Stomach smooth muscle (tissue), 2 donors: ENCODE measurements around the gene USP3.

Source experiments
- H3K27ac ChIP-seq: one replicate; pipeline ENCODE4 v1.7.0; 2013; ENCODE audit warnings: mild to moderate bottlenecking, low read length, inconsistent platforms
- H3K27me3 ChIP-seq, 2 donors: one replicate each; pipeline ENCODE4 v1.7.0; 2013; ENCODE audit warnings: low read length in 2 of 2; ENCODE audit not compliant: insufficient read depth in 2 of 2, control insufficient read depth in 1 of 2
- H3K36me3 ChIP-seq, 2 donors: one replicate each; pipeline ENCODE4 v1.7.0; 2013; ENCODE audit warnings: low read length in 2 of 2; ENCODE audit not compliant: control insufficient read depth in 2 of 2, insufficient read depth in 2 of 2
- H3K4me1 ChIP-seq: one replicate; pipeline ENCODE4 v1.7.0; 2013; ENCODE audit warnings: low read length; ENCODE audit not compliant: control insufficient read depth, insufficient read depth
- H3K4me3 ChIP-seq, 2 donors: one replicate each; pipeline ENCODE4 v1.7.0; 2013; ENCODE audit warnings: low read length in 2 of 2
- H3K9ac ChIP-seq, 2 donors: one replicate each; pipeline ENCODE4 v1.7.0; 2013; ENCODE audit warnings: low read length in 2 of 2, mild to moderate bottlenecking in 1 of 2
- H3K9me3 ChIP-seq, 2 donors: one replicate each; pipeline ENCODE4 v1.7.0; 2013; ENCODE audit warnings: low read length in 2 of 2; ENCODE audit not compliant: control insufficient read depth in 2 of 2
- donor health status: healthy.
- donor health status: Pancreatic carcinoma.

USP3 gene

GRCh38 chr15:63601704-63602185, 97.4 kb downstream of the USP3 start:
- Histone ChIP-seq H3K9me3 (no peaks in the 10 kb centered on the region), H3K27me3 (no peaks in the 10 kb centered on the region), H3K36me3 (peaks cover 0 to 4% of the 10 kb centered on the region in 2 donors), H3K4me1 (peaks cover 52% of the 10 kb centered on the region), H3K9ac (peak overlapping the region; percentile 69 to 79), H3K27ac (peak overlapping the region; percentile 76), H3K4me3 (peak overlapping the region; percentile 75 to 88)

- peaks cover 43% of the 10 kb centered on the region for H3K4me1 ChIP-seq
- no peaks in the 10 kb centered on the region for H3K27me3 ChIP-seq
- H3K27ac ChIP-seq, result no peak overlapping the region
- peaks cover 2 to 8% of the 10 kb centered on the region in 2 donors for H3K36me3 ChIP-seq
- no peaks in the 10 kb centered on the region for H3K9me3 ChIP-seq
- H3K4me3 ChIP-seq, result no peak overlapping the region
- no peak overlapping the region for H3K9ac ChIP-seq
Measured at GRCh38 chr15:63602595-63602994, 98.2 kb downstream of the USP3 start.

DNA sequence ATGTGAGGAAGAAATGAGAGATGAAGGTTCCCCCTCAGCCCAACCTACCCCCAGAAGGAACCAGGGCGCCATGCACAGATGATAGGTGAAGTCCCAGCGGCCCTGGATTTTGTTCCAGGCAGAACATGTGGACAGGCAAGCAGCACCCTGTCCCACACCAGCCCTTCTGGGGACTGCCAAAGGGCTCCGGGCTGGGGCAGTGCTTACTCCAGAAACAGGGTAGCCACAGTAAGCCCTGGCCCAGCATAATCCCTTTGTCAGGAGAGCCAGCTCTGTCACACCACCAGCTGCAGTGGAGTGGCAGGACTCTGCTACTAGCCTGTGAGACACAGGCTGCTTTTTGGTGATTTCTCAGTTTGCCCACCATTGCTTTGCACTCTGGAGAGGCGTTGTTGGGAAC, 99.1 kb downstream of the USP3 start:
- H3K4me3 ChIP-seq, result no peak overlapping the region
- H3K9me3 ChIP-seq, result no peaks in the 10 kb centered on the region
- peaks cover 9 to 15% of the 10 kb centered on the region in 2 donors for H3K36me3 ChIP-seq
- H3K27ac ChIP-seq, result no peak overlapping the region
- no peak overlapping the region for H3K9ac ChIP-seq
- H3K27me3 ChIP-seq, result no peaks in the 10 kb centered on the region
- H3K4me1 ChIP-seq, result peaks cover 35% of the 10 kb centered on the region

DNA sequence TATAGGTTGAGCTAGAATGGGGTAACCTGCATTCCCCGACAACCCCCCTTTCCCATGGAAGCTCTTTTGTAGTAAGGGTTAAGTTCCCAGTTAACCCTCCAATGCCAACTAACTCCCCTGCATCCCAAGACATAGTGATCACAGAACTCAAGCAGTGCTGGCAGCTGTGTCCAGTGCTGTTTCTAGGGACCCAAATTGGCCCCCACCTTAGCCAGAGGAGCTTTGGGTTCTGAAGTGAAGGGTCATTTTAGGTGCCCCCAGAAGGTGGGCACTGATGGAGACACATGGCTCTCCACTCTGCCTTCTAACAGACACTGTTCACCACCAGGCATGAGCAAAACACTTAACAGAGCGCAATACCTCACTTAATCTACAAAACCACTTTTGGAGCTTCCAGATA, 99.9 kb downstream of the USP3 start:
- Histone ChIP-seq H3K9me3 (no peaks in the 10 kb centered on the region), H3K9ac (no peak overlapping the region), H3K36me3 (peaks cover 15 to 20% of the 10 kb centered on the region in 2 donors), H3K27ac (no peak overlapping the region), H3K4me1 (peaks cover 31% of the 10 kb centered on the region), H3K27me3 (no peaks in the 10 kb centered on the region), H3K4me3 (no peak overlapping the region)

GRCh38 chr15:63605036-63605435, 100.6 kb downstream of the USP3 start:
- Histone ChIP-seq H3K36me3 (peaks cover 19 to 24% of the 10 kb centered on the region in 2 donors), H3K9ac (no peak overlapping the region), H3K4me1 (peaks cover 27% of the 10 kb centered on the region), H3K27ac (no peak overlapping the region), H3K9me3 (no peaks in the 10 kb centered on the region), H3K4me3 (no peak overlapping the region), H3K27me3 (no peaks in the 10 kb centered on the region)

DNA sequence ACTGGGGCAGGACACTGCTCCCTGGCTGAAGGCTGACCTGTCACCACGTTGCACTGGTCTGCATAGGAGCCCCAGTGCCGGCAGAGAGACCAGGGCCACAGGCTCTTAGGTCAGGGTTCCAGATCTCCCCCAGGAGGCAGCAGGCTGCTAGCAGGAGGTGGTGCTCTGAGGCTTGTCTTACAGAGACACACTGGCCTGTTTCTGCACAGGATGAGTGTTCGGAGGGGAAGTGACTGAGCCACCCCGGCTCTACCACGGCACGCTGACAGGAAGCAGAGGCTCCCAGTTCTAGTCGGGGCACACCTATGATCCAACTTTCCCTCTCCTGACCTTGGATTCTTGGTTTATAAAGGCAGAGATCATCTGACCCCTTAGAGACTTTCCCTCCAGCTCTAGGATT, 101.4 kb downstream of the USP3 start:
- peaks cover 29% of the 10 kb centered on the region for H3K4me1 ChIP-seq
- no peak overlapping the region for H3K4me3 ChIP-seq
- peak overlapping the region; percentile 31 for H3K27ac ChIP-seq
- no peaks in the 10 kb centered on the region for H3K9me3 ChIP-seq
- peaks cover 19 to 24% of the 10 kb centered on the region in 2 donors for H3K36me3 ChIP-seq
- no peaks in the 10 kb centered on the region for H3K27me3 ChIP-seq
- H3K9ac ChIP-seq, result peak overlapping the region in 1 of 2 donors; percentile 29

DNA sequence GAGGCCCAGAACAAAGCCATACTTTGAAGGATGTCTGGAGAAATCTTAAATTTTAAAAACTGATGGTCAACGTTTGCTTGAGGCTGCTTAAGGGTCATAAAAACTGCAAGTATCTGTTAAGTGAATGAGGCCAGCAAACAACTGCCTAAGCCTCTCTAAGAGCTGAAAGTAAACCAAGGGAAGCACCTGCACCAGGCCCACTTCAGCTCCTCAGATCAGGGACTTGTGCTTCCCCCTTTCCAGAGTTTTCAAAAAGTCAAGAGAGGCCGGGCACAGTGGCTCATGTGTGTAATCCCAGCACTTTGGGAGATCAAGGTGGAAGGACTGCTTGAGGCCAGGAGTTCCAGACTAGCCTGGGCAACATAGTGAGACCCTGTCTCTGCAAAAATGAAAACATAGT, 101.9 kb downstream of the USP3 start:
- Histone ChIP-seq H3K4me3 (no peak overlapping the region), H3K27me3 (no peaks in the 10 kb centered on the region), H3K36me3 (peaks cover 19 to 24% of the 10 kb centered on the region in 2 donors), H3K9me3 (no peaks in the 10 kb centered on the region), H3K4me1 (peaks cover 28% of the 10 kb centered on the region), H3K27ac (peak overlapping the region; percentile 31), H3K9ac (no peak overlapping the region)

DNA sequence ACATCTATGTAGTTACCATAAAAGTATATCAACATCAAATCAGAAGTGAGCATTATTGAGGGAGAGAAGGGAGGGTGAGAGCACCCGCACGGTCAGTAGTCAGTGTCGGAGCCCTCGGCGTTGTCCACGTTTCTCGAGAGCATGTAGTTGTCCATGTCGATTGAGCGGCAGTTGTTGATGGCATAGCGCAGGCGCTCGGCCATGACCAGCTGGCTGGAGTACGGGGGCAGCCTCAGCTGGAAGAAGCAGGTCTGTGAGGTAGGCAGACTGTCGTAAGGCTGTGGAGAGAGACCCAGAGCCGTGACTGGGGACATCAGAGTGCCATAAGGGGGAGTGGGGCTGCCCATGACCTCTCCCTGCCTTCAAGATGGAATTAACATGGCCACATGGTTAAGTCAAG, 104.6 kb downstream of the USP3 start:
- Histone ChIP-seq H3K4me3 (no peak overlapping the region), H3K9me3 (no peaks in the 10 kb centered on the region), H3K4me1 (peaks cover 25% of the 10 kb centered on the region), H3K27ac (no peak overlapping the region), H3K36me3 (peaks cover 19 to 31% of the 10 kb centered on the region in 2 donors), H3K9ac (no peak overlapping the region), H3K27me3 (no peaks in the 10 kb centered on the region)

DNA sequence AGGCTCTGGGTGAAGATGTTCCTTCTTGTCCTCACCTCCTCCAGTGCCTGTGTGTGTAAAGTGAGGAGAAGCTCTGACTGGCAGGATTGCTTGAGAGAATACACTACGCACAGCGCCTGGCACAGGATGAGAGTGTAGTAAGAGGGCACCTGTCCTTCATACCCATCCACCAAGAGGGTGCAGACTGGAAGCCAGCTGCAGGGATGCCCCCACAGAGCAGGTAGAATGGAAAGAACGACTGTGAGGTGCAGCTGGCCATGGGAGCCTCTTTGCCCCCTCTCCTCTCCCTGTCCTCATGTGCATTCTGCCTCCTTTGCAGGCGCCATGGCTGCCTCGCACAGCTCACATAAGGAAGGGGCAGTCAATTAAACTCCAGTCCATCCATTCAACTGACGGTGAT, 105.1 kb downstream of the USP3 start:
- Histone ChIP-seq H3K4me1 (peaks cover 25% of the 10 kb centered on the region), H3K9me3 (no peaks in the 10 kb centered on the region), H3K4me3 (no peak overlapping the region), H3K36me3 (peaks cover 21 to 31% of the 10 kb centered on the region in 2 donors), H3K27me3 (no peaks in the 10 kb centered on the region), H3K27ac (no peak overlapping the region), H3K9ac (no peak overlapping the region)

DNA sequence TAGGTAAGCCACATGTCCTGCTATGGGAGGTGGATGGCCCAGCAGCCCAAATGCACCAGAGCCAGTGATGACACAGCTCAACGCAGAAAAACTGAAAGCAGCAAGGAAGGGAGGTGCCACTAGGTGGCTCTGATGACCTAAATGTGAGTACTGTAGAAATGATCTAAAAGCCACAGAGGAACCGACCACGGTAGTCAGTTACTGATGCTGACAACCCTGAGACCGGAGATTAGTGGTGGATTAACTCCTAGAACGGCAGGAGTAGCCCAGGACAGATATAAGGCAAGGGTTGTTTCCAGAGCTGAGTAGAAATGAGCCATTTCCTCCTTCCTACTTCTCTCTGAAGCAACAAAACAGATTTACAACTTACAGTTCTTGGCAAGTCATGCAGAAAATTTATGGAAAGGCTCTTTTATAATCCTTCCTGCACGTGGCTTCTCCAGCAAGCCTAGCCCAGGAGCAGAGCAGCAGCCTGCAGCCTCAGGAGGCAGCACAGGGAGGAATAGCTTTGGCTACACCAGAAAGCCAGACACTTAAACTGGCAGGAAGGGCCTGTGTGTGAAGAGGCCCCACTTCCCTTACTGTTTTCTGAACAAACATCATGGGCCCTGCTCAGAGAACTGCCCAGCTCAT, 105.9 kb downstream of the USP3 start:
- Histone ChIP-seq H3K4me1 (peaks cover 25% of the 10 kb centered on the region), H3K4me3 (peak overlapping the region in 1 of 2 donors; percentile 44), H3K27me3 (no peaks in the 10 kb centered on the region), H3K9ac (peak overlapping the region; percentile 22 to 60), H3K9me3 (no peaks in the 10 kb centered on the region), H3K27ac (peak overlapping the region; percentile 80), H3K36me3 (peaks cover 29 to 35% of the 10 kb centered on the region in 2 donors)

- Histone ChIP-seq H3K27me3 (no peaks in the 10 kb centered on the region), H3K4me1 (peaks cover 20% of the 10 kb centered on the region), H3K9me3 (no peaks in the 10 kb centered on the region), H3K9ac (peak overlapping the region; percentile 22 to 60), H3K27ac (peak overlapping the region; percentile 80), H3K36me3 (peaks cover 29 to 43% of the 10 kb centered on the region in 2 donors), H3K4me3 (no peak overlapping the region)
Measured at GRCh38 chr15:63611177-63611576, 106.8 kb downstream of the USP3 start.
